CD14-positive monocyte (primary cell): ENCODE results near the gene RELCH. TPM values are rescaled to one million over a fixed set of nuclear protein-coding genes. Genes with fewer than 3 reads are reported as not detected.
A peak's percentile ranks its signal among the peaks of the same experiment; 100 is the strongest.

Experiments
- DNase-seq, 3 donors: peaks; one replicate each; pipeline ENCODE4 v3.0.0-alpha.2; 2011 to 2022
- H2AFZ ChIP-seq: 2 replicates; pipeline ENCODE4 v1.6.0; 2012; ENCODE audit warnings: mild to moderate bottlenecking, low read depth, low read length, inconsistent platforms; ENCODE audit not compliant: insufficient read depth, poor library complexity, severe bottlenecking
- H3K27ac ChIP-seq, 2 donors: 1 replicate in 1 of 2; 2 replicates in 1 of 2; pipeline ENCODE4 v1.5.1; 2012 to 2013; ENCODE audit warnings: low read length in 2 of 2, control low read depth in 1 of 2, inconsistent platforms in 1 of 2, low read depth in 1 of 2, mild to moderate bottlenecking in 1 of 2
- H3K27me3 ChIP-seq, 2 donors: one replicate each; pipeline versions ENCODE4 v1.6.0 to v1.6.1; 2011 to 2013; ENCODE audit warnings: low read length in 2 of 2; ENCODE audit not compliant: control insufficient read depth in 2 of 2, insufficient read depth in 2 of 2
- H3K36me3 ChIP-seq, 2 donors: replicated peaks in 1 of 2; 1 replicate in 1 of 2; 2 replicates in 1 of 2; pipeline versions ENCODE4 v1.5.1 to v1.6.1; 2012 to 2013; ENCODE audit warnings: low read length in 2 of 2, control low read depth in 1 of 2, inconsistent platforms in 1 of 2, mild to moderate bottlenecking in 1 of 2; ENCODE audit not compliant: insufficient read depth in 2 of 2, control insufficient read depth in 1 of 2
- H3K4me1 ChIP-seq, 2 donors: 1 replicate in 1 of 2; 2 replicates in 1 of 2; pipeline versions ENCODE4 v1.5.1 to v1.6.1; 2012 to 2013; ENCODE audit warnings: low read length in 2 of 2, control low read depth in 1 of 2, inconsistent platforms in 1 of 2, mild to moderate bottlenecking in 1 of 2, moderate library complexity in 1 of 2; ENCODE audit not compliant: insufficient read depth in 2 of 2, control insufficient read depth in 1 of 2
- H3K4me2 ChIP-seq: replicated peaks from 2 replicates; pipeline ENCODE3; 2012; ENCODE audit warnings: low read length, moderate library complexity, mild to moderate bottlenecking; ENCODE audit not compliant: poor library complexity, severe bottlenecking; ENCODE audit errors: extremely low read depth
- H3K4me3 ChIP-seq, 3 experiments: fragments of 200-600 bp in 1 of 3; sonication (generic) in 1 of 3; replicated peaks in 1 of 3; 1 replicate in 2 of 3; 2 replicates in 1 of 3; pipeline ENCODE4 v1.5.1; 2011 to 2013; ENCODE audit warnings: low read length in 3 of 3, mild to moderate bottlenecking in 3 of 3, control low read depth in 2 of 3, low read depth in 2 of 3, inconsistent platforms in 1 of 3, moderate library complexity in 1 of 3
- H3K79me2 ChIP-seq: 2 replicates; pipeline ENCODE4 v1.6.0; 2012; ENCODE audit warnings: mild to moderate bottlenecking, control low read depth, inconsistent platforms, low read length, moderate library complexity; ENCODE audit not compliant: insufficient read depth
- H3K9ac ChIP-seq: 2 replicates; pipeline ENCODE4 v1.6.0; 2017; ENCODE audit warnings: low read length, mild to moderate bottlenecking; ENCODE audit not compliant: insufficient read depth, poor library complexity, severe bottlenecking
- H3K9me3 ChIP-seq, 2 donors: replicated peaks in 1 of 2; 1 replicate in 1 of 2; 2 replicates in 1 of 2; pipeline versions ENCODE4 v1.5.1 to v1.6.1; 2012 to 2013; ENCODE audit warnings: low read length in 2 of 2, control low read depth in 1 of 2; ENCODE audit not compliant: control insufficient read depth in 1 of 2, insufficient read depth in 1 of 2
- H4K20me1 ChIP-seq: 2 replicates; pipeline ENCODE4 v1.6.0; 2012; ENCODE audit warnings: mild to moderate bottlenecking, low read length, control low read depth, moderate library complexity; ENCODE audit not compliant: insufficient read depth
- H3K27ac Mint-ChIP-seq, 7 donors: one replicate each; pipeline ENCODE4 v1.8.0; 2020; ENCODE audit warnings: mild to moderate bottlenecking in 7 of 7, mixed read lengths in 7 of 7, moderate library complexity in 6 of 7, inconsistent platforms in 2 of 7
- H3K27me3 Mint-ChIP-seq, 3 donors: one replicate each; pipeline ENCODE4 v1.8.0; 2021 to 2022; ENCODE audit warnings: low read depth in 3 of 3, mild to moderate bottlenecking in 3 of 3, mixed read lengths in 3 of 3, moderate library complexity in 3 of 3, inconsistent platforms in 1 of 3
- H3K36me3 Mint-ChIP-seq, 2 donors: one replicate each; pipeline ENCODE4 v1.8.0; 2020; ENCODE audit warnings: mixed read lengths in 2 of 2, inconsistent platforms in 1 of 2, mild to moderate bottlenecking in 1 of 2
- H3K4me1 Mint-ChIP-seq: one replicate; pipeline ENCODE4 v1.8.0; 2020; ENCODE audit warnings: mild to moderate bottlenecking, mixed read lengths
- H3K4me3 Mint-ChIP-seq, 2 donors: one replicate each; pipeline ENCODE4 v1.8.0; 2020; ENCODE audit warnings: mild to moderate bottlenecking in 2 of 2, mixed read lengths in 2 of 2, moderate library complexity in 1 of 2
- H3K9me3 Mint-ChIP-seq, 7 donors: one replicate each; pipeline ENCODE4 v1.8.0; 2020 to 2022; ENCODE audit warnings: mixed read lengths in 7 of 7, mild to moderate bottlenecking in 6 of 7, moderate library complexity in 6 of 7, inconsistent platforms in 2 of 7
- WGBS: methylation state at CpG from one replicate; pipeline ENCODE4 v1.1.5; 2013; ENCODE audit warnings: missing lambda C conversion rate; ENCODE audit not compliant: insufficient coverage; 5-methylcytosine and 5-hydroxymethylcytosine counted together
- intact Hi-C, 2 donors: fragments of 100-400 bp; cut with micrococcal nuclease; formaldehyde crosslinking; loops; one replicate each; pipeline versions ENCODE4 v1.15.0 to v1.15.1; 2023
- polyA plus RNA-seq, 3 donors: library from polyadenylated mRNA; depleted of rRNA in 1 of 3; unstranded in 2 of 3; stranded (reverse) in 1 of 3; fragments of 300-500 nt in 2 of 3; fragments of >200 nt in 1 of 3; fragmentation: Illumina TruSeq in 2 of 3; gene quantifications; 1 replicate in 2 of 3; 2 replicates in 1 of 3; pipeline ENCODE4 v1.2.3, GENCODE V29; 2012 to 2021
- TF ChIP-seq, protein P1 (sequence below): fragments of 200-600 bp; IDR thresholded peaks from one replicate; pipeline ENCODE4 v1.8.0; 2022; ENCODE audit warnings: antibody characterized with exemption, mild to moderate bottlenecking

Gene RELCH
- polyA plus RNA-seq, 3 donors, result 3.8 to 30.4 (median 4.9) TPM

DNA sequence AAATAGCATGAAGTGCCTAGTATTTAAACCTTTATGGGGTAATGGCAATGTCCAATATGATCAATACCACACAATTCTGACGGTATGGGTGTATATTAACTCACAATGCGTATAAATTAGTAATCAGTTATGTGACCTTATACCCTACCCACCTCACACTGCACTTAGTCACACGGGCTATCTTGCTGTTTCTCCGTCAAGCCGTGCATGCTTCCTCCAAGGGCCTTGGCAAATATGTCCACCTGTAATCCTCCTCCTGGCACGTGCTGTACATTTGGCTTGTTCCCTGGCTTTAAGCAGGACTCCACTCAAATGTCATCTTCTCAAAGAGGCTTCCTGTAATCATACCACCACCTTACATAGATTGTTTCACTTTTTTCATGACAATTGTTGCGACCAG is 150.3 kb downstream of the RELCH start:
- Histone ChIP-seq H3K4me3 (no peak overlapping the region), H3K4me2 (no peak overlapping the region), H3K36me3 (no peaks in the 10 kb centered on the region), H2AFZ (no peak overlapping the region), H3K27me3 (peaks cover 0 to 9% of the 10 kb centered on the region in 2 donors), H3K9ac (no peak overlapping the region), H3K27ac (no peak overlapping the region), H3K9me3 (no peaks in the 10 kb centered on the region), H3K79me2 (no peaks in the 10 kb centered on the region), H4K20me1 (no peaks in the 10 kb centered on the region), H3K4me1 (peaks cover 16 to 22% of the 10 kb centered on the region in 2 donors)
- WGBS, result 93% methylated on average over 4 of the region's 7 CpGs
- Mint-ChIP-seq H3K27me3 (peaks cover 18 to 38% (median 21%) of the 10 kb centered on the region in 3 donors), H3K4me3 (peak overlapping the region in 1 of 2 donors; percentile 52), H3K36me3 (no peaks in the 10 kb centered on the region), H3K9me3 (peaks cover 0 to 4% (median 0%) of the 10 kb centered on the region in 7 donors), H3K4me1 (peaks cover 23% of the 10 kb centered on the region), H3K27ac (no peak overlapping the region)
- TF ChIP-seq, protein P1, sequence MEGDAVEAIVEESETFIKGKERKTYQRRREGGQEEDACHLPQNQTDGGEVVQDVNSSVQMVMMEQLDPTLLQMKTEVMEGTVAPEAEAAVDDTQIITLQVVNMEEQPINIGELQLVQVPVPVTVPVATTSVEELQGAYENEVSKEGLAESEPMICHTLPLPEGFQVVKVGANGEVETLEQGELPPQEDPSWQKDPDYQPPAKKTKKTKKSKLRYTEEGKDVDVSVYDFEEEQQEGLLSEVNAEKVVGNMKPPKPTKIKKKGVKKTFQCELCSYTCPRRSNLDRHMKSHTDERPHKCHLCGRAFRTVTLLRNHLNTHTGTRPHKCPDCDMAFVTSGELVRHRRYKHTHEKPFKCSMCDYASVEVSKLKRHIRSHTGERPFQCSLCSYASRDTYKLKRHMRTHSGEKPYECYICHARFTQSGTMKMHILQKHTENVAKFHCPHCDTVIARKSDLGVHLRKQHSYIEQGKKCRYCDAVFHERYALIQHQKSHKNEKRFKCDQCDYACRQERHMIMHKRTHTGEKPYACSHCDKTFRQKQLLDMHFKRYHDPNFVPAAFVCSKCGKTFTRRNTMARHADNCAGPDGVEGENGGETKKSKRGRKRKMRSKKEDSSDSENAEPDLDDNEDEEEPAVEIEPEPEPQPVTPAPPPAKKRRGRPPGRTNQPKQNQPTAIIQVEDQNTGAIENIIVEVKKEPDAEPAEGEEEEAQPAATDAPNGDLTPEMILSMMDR, result no peak
- DNase-seq, result no peak
- intact Hi-C loops, result loop anchor here in 1 of 2 donors (10.0 kb wide), 1 partner anchor 77 kb away; no protein-coding TSS in a partner anchor

DNA sequence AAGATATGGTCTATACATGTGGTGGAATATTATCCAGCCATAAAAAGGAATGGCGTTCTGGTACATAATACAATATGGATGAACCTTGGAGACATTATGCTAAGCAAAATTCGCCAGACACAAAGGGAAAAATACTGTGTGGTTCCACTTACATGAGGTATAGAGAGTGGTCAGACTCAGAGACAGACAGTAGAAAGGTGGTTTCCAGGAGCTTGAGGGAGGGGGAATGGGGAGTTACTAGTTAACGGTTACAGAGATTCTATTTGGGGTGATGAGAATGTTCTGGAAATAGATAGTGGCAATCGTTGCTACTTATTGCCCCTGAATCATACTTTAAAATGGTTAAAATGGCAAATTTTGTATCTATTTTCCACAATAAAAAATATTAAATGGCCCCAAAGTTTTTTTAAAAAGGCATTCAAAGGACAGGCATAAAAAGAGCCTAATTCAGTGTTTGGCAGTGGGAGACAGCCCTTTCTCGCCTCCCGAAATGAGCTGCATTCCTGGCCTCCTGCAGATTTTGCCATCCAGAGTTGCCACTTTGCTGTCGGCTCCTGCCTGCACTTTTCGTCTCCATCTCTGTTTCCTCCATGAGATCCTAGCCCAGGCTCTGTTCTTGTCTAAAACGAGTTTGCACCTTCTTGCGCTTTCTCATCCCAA is 151.5 kb downstream of the RELCH start:
- H3K4me1 ChIP-seq, result peaks cover 8 to 12% of the 10 kb centered on the region in 2 donors
- H3K27ac ChIP-seq, result no peak overlapping the region
- H3K79me2 ChIP-seq, result no peaks in the 10 kb centered on the region
- peak overlapping the region in 1 of 2 donors; percentile 68 for H3K4me3 Mint-ChIP-seq
- no peak overlapping the region for H3K9ac ChIP-seq
- H3K9me3 Mint-ChIP-seq, result peaks cover 0 to 4% (median 0%) of the 10 kb centered on the region in 7 donors
- intact Hi-C loops, result loop anchor here in 1 of 2 donors (10.0 kb wide), 1 partner anchor 76 kb away; no protein-coding TSS in a partner anchor
- H3K36me3 ChIP-seq, result no peaks in the 10 kb centered on the region
- H3K27me3 ChIP-seq, result peaks cover 0 to 9% of the 10 kb centered on the region in 2 donors
- H3K9me3 ChIP-seq, result no peaks in the 10 kb centered on the region
- WGBS, result 92% methylated on average over 8 of the region's 10 CpGs
- H3K4me3 ChIP-seq, result no peak overlapping the region
- H3K36me3 Mint-ChIP-seq, result no peaks in the 10 kb centered on the region
- no peak overlapping the region for H3K27ac Mint-ChIP-seq
- no peak overlapping the region for H2AFZ ChIP-seq
- no peak overlapping the region for H3K4me2 ChIP-seq
- no peaks in the 10 kb centered on the region for H4K20me1 ChIP-seq
- DNase-seq, result no peak
- peaks cover 12% of the 10 kb centered on the region for H3K4me1 Mint-ChIP-seq
- peaks cover 11 to 29% (median 20%) of the 10 kb centered on the region in 3 donors for H3K27me3 Mint-ChIP-seq
- TF ChIP-seq, protein P1, result no peak
